Nephron progenitor cell (in vitro differentiated cells): ENCODE results near the gene VDAC2.
"Not testable (repeated sequence)": the region's sequence is repeated elsewhere in the genome, so short reads cannot be mapped to it uniquely, and the experiment has no call there.

Experiments
- DNase-seq: peaks from one replicate; pipeline ENCODE4 v3.0.0; 2021
- H3K27ac Mint-ChIP-seq: 2 replicates; pipeline ENCODE4 v1.8.0; 2021; ENCODE audit warnings: mild to moderate bottlenecking, moderate library complexity, mixed read lengths
- H3K27me3 Mint-ChIP-seq: 2 replicates; pipeline ENCODE4 v1.8.0; 2021; ENCODE audit warnings: mild to moderate bottlenecking, low read depth, mixed read lengths; ENCODE audit not compliant: poor library complexity
- H3K36me3 Mint-ChIP-seq: 2 replicates; pipeline ENCODE4 v1.8.0; 2021; ENCODE audit warnings: low read depth, mixed read lengths
- H3K4me1 Mint-ChIP-seq: 2 replicates; pipeline ENCODE4 v1.8.0; 2021; ENCODE audit warnings: mixed read lengths
- H3K4me3 Mint-ChIP-seq: 2 replicates; pipeline ENCODE4 v1.8.0; 2021; ENCODE audit warnings: mild to moderate bottlenecking, moderate library complexity, mixed read lengths
- H3K9me3 Mint-ChIP-seq: 2 replicates; pipeline ENCODE4 v1.8.0; 2021; ENCODE audit warnings: mild to moderate bottlenecking, moderate library complexity, mixed read lengths
- TF ChIP-seq, protein P1 (sequence below): fragments of 200-600 bp; sonication (generic); IDR thresholded peaks from 2 replicates; pipeline ENCODE4 v1.5.0; 2021; ENCODE audit warnings: antibody characterized with exemption

VDAC2 gene

DNA sequence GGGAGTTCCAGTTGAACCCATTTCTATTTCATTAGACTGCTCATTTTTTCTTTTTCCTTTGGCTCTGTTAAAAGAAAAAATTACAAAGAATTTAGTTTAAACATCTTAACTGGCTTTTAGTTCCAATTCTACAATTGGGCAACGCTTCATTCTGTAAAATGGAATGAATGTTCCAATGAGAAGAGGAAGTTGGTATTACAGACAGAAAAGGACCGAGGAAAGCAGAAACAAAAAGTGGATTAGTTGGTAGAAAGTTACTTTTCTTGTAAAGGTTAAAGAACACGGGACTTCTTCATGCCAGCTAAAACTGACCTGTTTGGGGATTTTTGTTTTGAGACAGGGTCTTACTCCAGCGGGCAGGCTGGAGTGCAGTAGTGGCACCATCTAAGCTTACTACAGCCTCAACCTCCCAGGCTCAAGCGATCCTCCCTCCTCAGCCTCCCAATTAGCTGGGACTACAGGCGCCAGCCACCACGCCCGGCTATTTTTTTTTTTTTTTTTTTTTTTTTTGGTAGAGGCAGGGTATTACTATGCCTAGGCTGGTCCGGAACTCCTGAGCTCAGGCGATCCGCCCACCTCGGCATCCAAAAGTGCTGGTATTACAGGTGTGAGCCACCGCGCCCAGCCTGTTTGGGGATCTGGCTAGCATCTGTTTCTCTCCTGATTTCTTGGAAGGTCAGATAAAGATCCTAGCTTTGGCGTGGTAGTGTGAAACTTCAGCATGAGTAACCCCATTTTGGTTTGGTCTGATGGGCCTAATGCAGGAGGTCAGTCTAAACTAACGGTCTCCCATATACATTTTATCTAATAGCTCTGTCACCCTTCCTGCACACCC is 1.3 kb upstream of the VDAC2 start:
- peak overlapping the region; percentile 99 for H3K27ac Mint-ChIP-seq
- peak overlapping the region; percentile 96 for H3K4me3 Mint-ChIP-seq
- peaks cover 23% of the 10 kb centered on the region for H3K36me3 Mint-ChIP-seq
- H3K27me3 Mint-ChIP-seq: peaks cover 10% of the 10 kb centered on the region
- H3K9me3 Mint-ChIP-seq: no peaks in the 10 kb centered on the region
- no peak for DNase-seq
- peaks cover 57% of the 10 kb centered on the region for H3K4me1 Mint-ChIP-seq
- TF ChIP-seq, protein P1, sequence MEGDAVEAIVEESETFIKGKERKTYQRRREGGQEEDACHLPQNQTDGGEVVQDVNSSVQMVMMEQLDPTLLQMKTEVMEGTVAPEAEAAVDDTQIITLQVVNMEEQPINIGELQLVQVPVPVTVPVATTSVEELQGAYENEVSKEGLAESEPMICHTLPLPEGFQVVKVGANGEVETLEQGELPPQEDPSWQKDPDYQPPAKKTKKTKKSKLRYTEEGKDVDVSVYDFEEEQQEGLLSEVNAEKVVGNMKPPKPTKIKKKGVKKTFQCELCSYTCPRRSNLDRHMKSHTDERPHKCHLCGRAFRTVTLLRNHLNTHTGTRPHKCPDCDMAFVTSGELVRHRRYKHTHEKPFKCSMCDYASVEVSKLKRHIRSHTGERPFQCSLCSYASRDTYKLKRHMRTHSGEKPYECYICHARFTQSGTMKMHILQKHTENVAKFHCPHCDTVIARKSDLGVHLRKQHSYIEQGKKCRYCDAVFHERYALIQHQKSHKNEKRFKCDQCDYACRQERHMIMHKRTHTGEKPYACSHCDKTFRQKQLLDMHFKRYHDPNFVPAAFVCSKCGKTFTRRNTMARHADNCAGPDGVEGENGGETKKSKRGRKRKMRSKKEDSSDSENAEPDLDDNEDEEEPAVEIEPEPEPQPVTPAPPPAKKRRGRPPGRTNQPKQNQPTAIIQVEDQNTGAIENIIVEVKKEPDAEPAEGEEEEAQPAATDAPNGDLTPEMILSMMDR: no peak

DNA sequence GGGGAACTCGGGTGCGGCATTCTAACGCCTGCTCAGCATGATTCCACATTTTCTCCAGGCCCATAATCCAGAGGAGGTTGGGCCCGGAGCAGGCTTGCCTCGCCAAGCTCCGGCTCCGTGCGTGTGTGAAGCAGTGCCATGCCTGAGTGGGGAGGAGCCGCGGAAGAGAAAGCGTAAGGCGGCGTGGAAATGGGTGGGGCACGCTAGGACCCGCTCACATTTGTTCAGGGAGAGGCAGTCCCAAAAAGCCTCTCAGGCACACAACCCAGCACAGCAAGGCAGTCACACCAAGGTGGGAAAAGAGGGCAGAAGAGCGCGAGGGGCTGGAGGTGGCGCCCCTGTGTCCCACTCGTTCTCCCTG is 695 bp upstream of the VDAC2 start:
- peaks cover 29% of the 10 kb centered on the region for H3K36me3 Mint-ChIP-seq
- H3K9me3 Mint-ChIP-seq: no peaks in the 10 kb centered on the region
- DNase-seq: no peak
- H3K27me3 Mint-ChIP-seq: peaks cover 9% of the 10 kb centered on the region
- peak overlapping the region; percentile 99 for H3K27ac Mint-ChIP-seq
- peak overlapping the region; percentile 96 for H3K4me3 Mint-ChIP-seq
- TF ChIP-seq, protein P1: no peak
- H3K4me1 Mint-ChIP-seq: peaks cover 54% of the 10 kb centered on the region

DNA sequence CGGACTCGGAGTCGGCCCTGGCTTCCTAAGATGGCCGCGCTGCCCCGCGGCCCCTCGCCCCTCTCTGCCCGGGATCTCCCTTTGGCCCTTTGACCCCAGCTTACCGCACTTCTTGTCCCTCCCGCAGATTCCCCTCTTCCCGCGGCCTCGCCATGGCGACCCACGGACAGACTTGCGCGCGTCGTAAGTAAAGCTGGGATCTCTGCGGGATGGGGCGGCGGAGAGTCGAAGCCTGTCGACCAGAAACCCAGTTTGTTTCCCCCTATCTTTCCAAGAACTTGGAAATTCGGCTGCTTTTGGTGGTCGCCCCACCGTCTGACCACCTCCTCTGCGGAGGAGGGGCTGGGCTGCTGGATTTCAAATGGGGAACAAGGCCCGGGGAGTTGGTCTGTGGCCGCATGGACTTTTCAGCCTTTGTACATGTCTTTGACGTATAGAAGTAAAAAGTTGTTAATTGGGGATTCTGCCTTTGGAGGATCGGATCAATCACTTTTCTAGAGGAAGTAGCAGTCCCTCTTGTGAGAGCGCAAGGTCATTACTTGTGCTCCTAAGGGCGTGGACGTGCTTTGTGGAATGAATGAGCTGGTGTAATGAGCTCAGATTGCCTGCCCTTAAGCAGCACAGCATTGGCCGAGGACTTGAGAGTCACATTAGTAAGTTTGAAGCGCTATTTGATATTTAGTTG is 553 bp downstream of the VDAC2 start:
- TF ChIP-seq, protein P1: no peak
- peak overlapping the region; percentile 97 for H3K4me3 Mint-ChIP-seq
- no peaks in the 10 kb centered on the region for H3K27me3 Mint-ChIP-seq
- peak; percentile 29 for DNase-seq
- peaks cover 59% of the 10 kb centered on the region for H3K4me1 Mint-ChIP-seq
- H3K36me3 Mint-ChIP-seq: peaks cover 36% of the 10 kb centered on the region
- H3K27ac Mint-ChIP-seq: peak overlapping the region; percentile 97
- H3K9me3 Mint-ChIP-seq: no peaks in the 10 kb centered on the region

DNA sequence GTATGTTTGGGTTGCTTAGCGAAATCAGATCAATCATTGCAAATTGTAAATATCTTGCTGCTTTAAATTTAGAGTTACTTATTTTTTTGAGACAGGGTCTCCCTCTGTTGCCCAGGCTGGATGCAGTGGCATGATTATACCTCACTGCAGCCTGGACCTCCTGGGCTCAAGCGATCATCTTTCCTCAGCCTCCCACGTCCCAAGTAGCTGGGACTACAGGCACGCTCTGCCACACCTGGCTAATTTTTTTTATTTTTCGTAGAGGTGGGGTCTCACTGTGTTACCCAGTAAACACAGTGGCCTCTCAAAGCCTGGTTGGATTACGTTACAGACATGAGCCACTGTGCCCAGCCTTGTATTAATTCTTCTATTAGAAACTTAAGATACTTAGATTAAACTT is 1.7 kb downstream of the VDAC2 start:
- Mint-ChIP-seq H3K36me3 (peaks cover 44% of the 10 kb centered on the region), H3K4me1 (peaks cover 54% of the 10 kb centered on the region), H3K9me3 (no peaks in the 10 kb centered on the region), H3K4me3 (peak overlapping the region; percentile 97), H3K27ac (peak overlapping the region; percentile 84), H3K27me3 (no peaks in the 10 kb centered on the region)
- TF ChIP-seq, protein P1: no peak
- DNase-seq: no peak

DNA sequence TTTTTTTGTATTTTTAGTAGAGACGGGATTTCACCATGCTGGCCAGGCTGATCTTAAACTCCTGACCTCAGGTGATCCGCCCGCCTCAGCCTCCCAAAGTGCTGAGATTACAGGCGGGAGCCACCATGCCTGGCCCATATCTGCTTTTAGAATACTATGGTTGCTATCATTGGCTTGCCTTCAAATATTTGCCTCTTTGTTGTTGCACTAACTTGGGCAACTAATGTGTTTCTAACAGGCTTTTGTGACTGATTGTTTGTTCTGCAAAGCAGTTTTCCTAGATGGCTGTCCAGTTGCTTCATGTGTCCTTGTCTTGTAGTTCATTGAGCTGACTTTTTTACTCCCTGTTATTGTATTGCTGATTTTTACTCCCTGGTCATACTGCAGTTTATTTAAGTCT is 9.7 kb downstream of the VDAC2 start:
- TF ChIP-seq, protein P1: no peak
- no peaks in the 10 kb centered on the region for H3K27me3 Mint-ChIP-seq
- H3K9me3 Mint-ChIP-seq: no peaks in the 10 kb centered on the region
- H3K4me1 Mint-ChIP-seq: peaks cover 34% of the 10 kb centered on the region
- no peak for DNase-seq
- no peak overlapping the region for H3K4me3 Mint-ChIP-seq
- H3K27ac Mint-ChIP-seq: no peak overlapping the region
- H3K36me3 Mint-ChIP-seq: peaks cover 81% of the 10 kb centered on the region

DNA sequence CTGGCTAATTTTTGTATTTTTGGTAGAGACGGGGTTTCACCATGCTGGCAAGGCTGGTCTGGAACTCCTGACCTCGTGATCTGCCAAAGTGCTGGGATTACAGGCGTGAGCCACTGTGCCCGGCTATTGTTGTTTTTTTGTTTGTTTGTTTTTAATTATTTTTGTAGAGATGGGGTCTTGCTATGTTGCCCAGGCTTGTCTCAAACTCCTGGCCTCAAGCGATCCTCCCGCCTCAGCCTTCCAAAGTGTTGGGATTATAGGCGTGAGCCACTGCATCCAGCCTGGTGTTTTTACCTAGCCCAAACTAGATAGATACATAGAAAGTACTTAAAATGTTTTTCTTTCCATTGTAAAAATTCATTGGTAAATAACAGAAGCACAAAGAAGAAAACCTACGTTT is 10.9 kb downstream of the VDAC2 start:
- not testable (repeated sequence) for H3K9me3 Mint-ChIP-seq, DNase-seq, H3K27me3 Mint-ChIP-seq, H3K27ac Mint-ChIP-seq, H3K4me3 Mint-ChIP-seq
- H3K4me1 Mint-ChIP-seq: peaks cover 36% of the 10 kb centered on the region
- peaks cover 78% of the 10 kb centered on the region for H3K36me3 Mint-ChIP-seq
